Measurements from ENCODE around the gene ATP6V0A1. TPM values are rescaled to one million over a fixed set of nuclear protein-coding genes. Genes with fewer than 3 reads are reported as not detected.

Gene ATP6V0A1
- total RNA-seq: 53.4 and 53.5 TPM in 2 replicates

DNA sequence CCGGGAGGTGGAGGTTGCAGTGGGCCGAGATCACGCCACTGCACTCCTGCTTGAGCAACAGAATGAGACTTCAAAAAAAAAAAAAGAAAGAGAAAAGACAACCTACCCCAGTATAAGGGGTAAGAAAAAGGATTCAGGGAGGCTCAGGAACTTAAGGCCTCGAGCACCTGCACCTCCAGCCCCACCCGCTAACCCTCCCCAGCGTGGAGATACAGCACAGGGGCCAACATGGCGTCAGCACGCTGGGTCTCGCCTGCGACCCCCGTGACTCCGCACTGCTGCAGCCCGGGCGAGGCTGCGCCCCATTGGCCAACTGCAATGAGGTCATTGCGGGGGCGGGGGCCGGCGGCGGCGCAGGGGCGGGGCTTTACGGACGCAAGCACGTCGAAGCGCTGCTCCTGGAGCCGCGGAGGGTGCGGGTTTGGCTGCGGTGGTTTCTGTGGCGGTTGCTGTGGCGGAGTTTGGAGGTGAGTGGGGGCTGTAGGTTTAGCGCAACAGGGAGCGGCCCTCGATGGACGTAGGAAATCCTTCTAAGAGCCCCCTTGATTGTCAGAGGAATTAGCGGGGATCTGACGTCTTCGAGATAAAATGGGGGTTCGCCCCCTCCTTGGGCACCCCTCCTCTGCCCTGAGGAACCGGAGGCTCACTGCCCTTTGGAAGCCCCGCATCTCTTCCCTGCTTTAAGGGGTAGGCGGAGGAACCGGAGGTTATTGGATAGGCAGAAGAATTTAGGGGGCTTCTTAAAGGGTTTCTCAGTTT lies at the start of gene ATP6V0A1:
ATP6V0A1 (plus strand) TSS at position 382 of the 759 bp plus-strand sequence. CDS start 2,017 bp downstream, outside the sequence.

DNA sequence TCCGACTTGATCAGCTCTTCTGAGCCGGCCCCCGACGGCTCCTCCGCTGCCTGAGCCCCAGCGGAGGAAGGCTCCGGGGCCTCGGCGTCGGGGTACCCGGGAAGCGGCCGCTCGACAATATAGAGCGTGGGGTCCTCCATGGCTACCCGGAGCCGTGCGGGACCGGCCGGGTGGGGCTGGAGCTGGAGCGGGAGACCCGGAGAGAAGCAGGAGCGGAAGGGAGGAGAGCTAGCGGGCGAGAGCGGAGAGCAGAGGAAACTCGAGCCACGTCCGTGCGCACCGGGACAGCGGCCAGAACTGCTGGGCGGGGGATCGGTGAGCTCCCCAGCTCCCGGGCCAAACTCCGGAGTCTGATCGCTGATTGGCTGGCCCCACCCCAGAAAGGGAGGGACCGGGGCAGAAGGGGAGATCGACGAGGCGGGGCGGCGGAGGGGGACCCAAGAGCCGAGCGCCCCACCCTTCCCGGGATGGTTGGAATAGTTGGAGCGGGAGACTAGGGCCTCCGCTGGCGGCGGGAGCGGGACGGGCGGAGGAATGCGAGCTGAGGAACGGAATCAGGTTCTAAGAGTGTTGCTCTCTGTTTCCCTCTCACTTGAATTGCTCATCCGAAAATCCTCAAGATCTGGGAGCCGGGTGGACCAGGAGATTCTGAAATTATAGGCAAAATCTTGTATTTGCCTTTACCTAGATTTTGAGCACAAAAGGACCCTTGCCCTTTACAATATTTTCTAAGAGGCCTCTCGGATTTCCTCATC lies 35.5 kb upstream of the ATP6V0A1 start, which contains the start of gene CAVIN1:
CAVIN1 (minus strand) TSS at position 299 of the 755 bp plus-strand sequence; CDS start at position 140, 159 bp downstream.

DNA sequence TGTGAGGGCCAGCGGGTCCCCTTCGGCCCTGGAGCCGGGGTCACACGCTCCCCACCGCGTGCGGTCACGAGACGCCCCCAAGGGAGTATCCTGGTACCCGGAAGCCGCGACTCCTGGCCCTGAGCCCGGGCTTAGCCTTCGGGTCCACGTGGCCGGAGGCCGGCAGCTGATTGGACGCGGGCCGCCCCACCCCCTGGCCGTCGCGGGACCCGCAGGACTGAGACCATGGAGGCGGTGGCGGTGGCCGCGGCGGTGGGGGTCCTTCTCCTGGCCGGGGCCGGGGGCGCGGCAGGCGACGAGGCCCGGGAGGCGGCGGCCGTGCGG lies 77.3 kb downstream of the ATP6V0A1 start, which contains the start of gene NAGLU:
NAGLU (plus strand) TSS at position 194 of the 324 bp plus-strand sequence; CDS start at position 226, 32 bp downstream.

DNA sequence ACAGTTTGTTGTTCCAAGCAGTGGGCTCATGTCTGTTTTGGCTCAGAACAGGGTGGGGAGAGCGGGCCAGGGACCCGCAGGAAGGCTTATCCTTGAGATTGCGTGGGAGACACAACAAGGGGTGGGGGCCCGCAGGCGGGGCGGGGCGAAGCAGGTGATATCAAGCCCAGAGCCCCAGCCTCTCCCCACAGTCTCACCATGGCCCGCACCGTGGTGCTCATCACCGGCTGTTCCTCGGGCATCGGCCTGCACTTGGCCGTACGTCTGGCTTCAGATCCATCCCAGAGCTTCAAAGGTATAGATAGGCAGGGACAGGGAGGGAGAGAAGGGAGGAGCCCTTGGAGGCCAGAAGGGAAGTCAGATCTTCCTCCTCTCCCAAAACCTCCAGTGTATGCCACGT lies 94.1 kb downstream of the ATP6V0A1 start, which contains the start of gene HSD17B1:
HSD17B1 (plus strand) TSS at position 188 of the 400 bp plus-strand sequence; CDS start at position 199, 11 bp downstream.

DNA sequence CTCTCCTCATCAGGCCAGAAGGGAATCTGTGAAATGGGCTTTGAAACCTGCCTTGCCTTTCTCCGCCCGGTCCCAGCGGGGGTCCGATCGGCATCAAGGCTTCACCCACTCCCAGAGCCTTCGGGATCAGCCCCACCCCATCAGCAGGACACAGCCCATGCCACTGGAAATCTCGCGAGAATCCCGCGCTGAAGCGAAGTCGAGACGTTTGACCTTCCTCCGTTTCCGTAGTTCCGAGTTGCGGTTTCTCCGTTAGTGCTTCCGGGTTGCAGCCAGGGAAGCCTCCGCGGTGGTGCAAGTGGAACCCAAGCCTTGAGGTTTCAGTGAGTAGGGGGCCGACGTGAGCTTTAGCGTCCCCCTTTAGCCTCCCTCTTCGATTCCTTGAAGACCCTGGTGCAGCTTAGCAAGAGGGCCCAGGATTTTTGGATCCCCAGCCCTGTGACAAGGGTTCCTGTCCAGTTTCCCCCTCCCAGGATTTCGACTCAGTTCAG lies 103.3 kb downstream of the ATP6V0A1 start, which contains the start of gene COASY:
COASY (plus strand) TSS at position 252 of the 491 bp plus-strand sequence. CDS start 475 bp downstream, outside the sequence.

DNA sequence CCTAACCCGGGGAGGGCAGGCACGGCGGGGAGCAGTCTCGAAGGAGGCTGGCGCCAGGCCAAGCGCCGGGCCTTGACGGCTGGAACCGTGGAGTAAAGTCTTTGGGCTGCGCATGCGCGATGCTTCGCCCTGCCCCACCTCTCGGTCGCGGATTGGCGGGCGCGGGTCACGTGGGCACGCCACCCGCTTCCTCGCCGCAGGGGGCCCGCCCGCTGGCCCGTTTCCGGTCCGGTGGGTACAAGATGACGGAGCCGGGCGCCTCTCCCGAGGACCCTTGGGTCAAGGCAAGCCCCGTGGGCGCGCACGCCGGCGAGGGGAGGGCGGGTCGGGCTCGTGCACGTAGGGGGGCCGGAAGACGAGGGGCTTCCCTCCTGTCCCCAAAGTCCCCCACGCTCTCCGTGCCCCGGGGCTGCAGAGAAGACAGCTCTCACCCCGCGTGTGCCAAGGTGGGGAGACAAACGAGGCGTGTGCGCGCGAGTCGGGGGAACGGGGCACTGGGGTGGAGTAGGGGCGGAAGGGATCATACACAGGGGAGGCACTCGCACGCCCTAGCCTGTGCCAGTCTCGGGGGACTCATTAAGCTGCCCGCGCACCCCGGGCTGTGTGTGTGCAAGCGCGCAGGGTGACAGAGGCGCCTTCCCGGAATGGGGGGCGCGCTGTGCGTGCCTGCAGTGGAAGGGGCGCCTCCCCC lies 108.3 kb downstream of the ATP6V0A1 start, which contains the start of gene MLX:
MLX (plus strand) TSS at position 218 of the 691 bp plus-strand sequence; CDS start at position 243, 25 bp downstream.

Other genes starting within 250 kb of the ATP6V0A1 start
- gene STAT5B, start 182.5 kb upstream of the ATP6V0A1 start, total RNA-seq: 27.8 and 31.9 TPM in 2 replicates
- gene STAT5A, start 170.4 kb upstream of the ATP6V0A1 start, total RNA-seq: 8.1 and 14.7 TPM in 2 replicates
- 60.8 and 86.4 TPM in 2 replicates for gene STAT3, start 70.4 kb upstream of the ATP6V0A1 start, total RNA-seq
- 669 and 706 TPM in 2 replicates for gene CAVIN1, start 35.6 kb upstream of the ATP6V0A1 start, total RNA-seq
- gene NAGLU, start 77.4 kb downstream of the ATP6V0A1 start, total RNA-seq: 39.3 and 53.4 TPM in 2 replicates
- 2.3 and 3.7 TPM in 2 replicates for gene HSD17B1, start 94.0 kb downstream of the ATP6V0A1 start, total RNA-seq
- 15.1 and 16.3 TPM in 2 replicates for gene COASY, start 103.3 kb downstream of the ATP6V0A1 start, total RNA-seq
- gene MLX, start 108.2 kb downstream of the ATP6V0A1 start, total RNA-seq: 39.9 and 45.2 TPM in 2 replicates
- 6.7 and 20.6 TPM in 2 replicates for gene PSMC3IP, start 118.9 kb downstream of the ATP6V0A1 start, total RNA-seq
- 44.9 and 55.6 TPM in 2 replicates for gene RETREG3, start 150.5 kb downstream of the ATP6V0A1 start, total RNA-seq
- gene TUBG1, start 150.8 kb downstream of the ATP6V0A1 start, total RNA-seq: 16.4 and 31.3 TPM in 2 replicates
- gene TUBG2, start 200.4 kb downstream of the ATP6V0A1 start, total RNA-seq: 7.4 and 11.0 TPM in 2 replicates
- 14.6 and 20.4 TPM in 2 replicates for gene PLEKHH3, start 218.1 kb downstream of the ATP6V0A1 start, total RNA-seq
- 3.5 and 5.8 TPM in 2 replicates for gene CCR10, start 223.0 kb downstream of the ATP6V0A1 start, total RNA-seq
- 45.2 and 52.4 TPM in 2 replicates for gene CNTNAP1, start 223.7 kb downstream of the ATP6V0A1 start, total RNA-seq

All from uterine smooth muscle cell (primary cell).